ENCODE measurements around the gene ARVCF.

The ARVCF gene

GRCh38 chr22:20029550-20030225 is 13.1 kb upstream of the ARVCF start:
- no peak for DNase-seq

GRCh38 chr22:20028855-20029549 is 12.4 kb upstream of the ARVCF start:
- no peak for DNase-seq

GRCh38 chr22:20027966-20028854 is 11.6 kb upstream of the ARVCF start:
- peak; percentile 30 for DNase-seq

- DNase-seq: no peak
Observed at GRCh38 chr22:20026996-20027601, 10.5 kb upstream of the ARVCF start.

- no peak for DNase-seq
Observed at GRCh38 chr22:20026204-20026908, 9.7 kb upstream of the ARVCF start.

GRCh38 chr22:20025401-20026203 is 9.0 kb upstream of the ARVCF start:
- DNase-seq: no peak

GRCh38 chr22:20024650-20025397 is 8.2 kb upstream of the ARVCF start:
- DNase-seq: no peak

- DNase-seq: no peak
Observed at GRCh38 chr22:20024225-20024624, 7.6 kb upstream of the ARVCF start.

GRCh38 chr22:20022978-20023613 is 6.5 kb upstream of the ARVCF start:
- DNase-seq: no peak

GRCh38 chr22:20022231-20022977 is 5.8 kb upstream of the ARVCF start:
- DNase-seq: no peak

GRCh38 chr22:20021196-20022181 is 4.9 kb upstream of the ARVCF start:
- no peak for DNase-seq

GRCh38 chr22:20020533-20021195 is 4.0 kb upstream of the ARVCF start, which contains the start of gene TANGO2:
Gene TANGO2, plus strand, starts transcription at chr22:20021110. Its CDS starts 15,689 bp downstream, at chr22:20036799.
- peak; percentile 95 for DNase-seq

GRCh38 chr22:20019661-20020532 is 3.3 kb upstream of the ARVCF start:
- no peak for DNase-seq

GRCh38 chr22:20018001-20018400 is 1.4 kb upstream of the ARVCF start:
- DNase-seq: no peak

GRCh38 chr22:20017622-20017958 is 967 bp upstream of the ARVCF start:
- no peak for DNase-seq

- DNase-seq: no peak
Observed at GRCh38 chr22:20015971-20016733, 471 bp downstream of the ARVCF start.

Measured in CD4-positive, alpha-beta T cell treated with Interleukin-12 subunit alpha and Interleukin-12 subunit beta, for 1 hour (primary cell).